ENCODE measurements around the gene RIMS1.

Gene RIMS1

DNA sequence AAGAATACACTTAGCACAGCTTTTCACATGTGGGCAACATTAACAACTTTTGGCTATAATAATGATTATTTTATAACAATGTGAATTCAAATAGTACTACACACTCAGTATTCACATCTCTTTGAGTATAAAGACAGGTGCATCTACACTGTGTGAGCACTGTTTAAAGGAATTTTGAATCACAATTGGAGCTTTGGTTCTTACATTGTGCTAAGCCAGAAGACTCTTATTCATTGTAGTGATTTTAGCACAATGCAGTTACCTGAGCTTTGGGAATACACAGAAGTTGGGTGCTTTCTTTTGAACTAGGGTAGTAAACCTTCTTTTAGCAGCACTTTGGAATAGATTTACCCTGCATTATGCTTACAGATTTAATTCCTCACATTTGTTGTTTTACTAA, 20.5 kb downstream of the RIMS1 start:
- no peak overlapping the region for H3K4me2 ChIP-seq (ENCODE audit: low read depth, low read length)
- H3K4me1 ChIP-seq (ENCODE audit: low read length) = no peaks in the 10 kb centered on the region
- H3K27ac ChIP-seq (ENCODE audit: low read length) = no peak overlapping the region
- H3K36me3 ChIP-seq (replicated peaks; ENCODE audit: insufficient read depth, low read length) = no peaks in the 10 kb centered on the region
- H2AFZ ChIP-seq (ENCODE audit: low read length) = no peak overlapping the region
- H3F3A ChIP-seq (ENCODE audit: insufficient read depth, low read length) = no peaks in the 10 kb centered on the region
- TF ChIP-seq, protein P1, sequence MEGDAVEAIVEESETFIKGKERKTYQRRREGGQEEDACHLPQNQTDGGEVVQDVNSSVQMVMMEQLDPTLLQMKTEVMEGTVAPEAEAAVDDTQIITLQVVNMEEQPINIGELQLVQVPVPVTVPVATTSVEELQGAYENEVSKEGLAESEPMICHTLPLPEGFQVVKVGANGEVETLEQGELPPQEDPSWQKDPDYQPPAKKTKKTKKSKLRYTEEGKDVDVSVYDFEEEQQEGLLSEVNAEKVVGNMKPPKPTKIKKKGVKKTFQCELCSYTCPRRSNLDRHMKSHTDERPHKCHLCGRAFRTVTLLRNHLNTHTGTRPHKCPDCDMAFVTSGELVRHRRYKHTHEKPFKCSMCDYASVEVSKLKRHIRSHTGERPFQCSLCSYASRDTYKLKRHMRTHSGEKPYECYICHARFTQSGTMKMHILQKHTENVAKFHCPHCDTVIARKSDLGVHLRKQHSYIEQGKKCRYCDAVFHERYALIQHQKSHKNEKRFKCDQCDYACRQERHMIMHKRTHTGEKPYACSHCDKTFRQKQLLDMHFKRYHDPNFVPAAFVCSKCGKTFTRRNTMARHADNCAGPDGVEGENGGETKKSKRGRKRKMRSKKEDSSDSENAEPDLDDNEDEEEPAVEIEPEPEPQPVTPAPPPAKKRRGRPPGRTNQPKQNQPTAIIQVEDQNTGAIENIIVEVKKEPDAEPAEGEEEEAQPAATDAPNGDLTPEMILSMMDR (IDR thresholded peaks at IDR 0.05; ENCODE audit: low read length) = no peak
- TF ChIP-seq EZH2phosphoT487 (IDR thresholded peaks at IDR 0.05; ENCODE audit: low read length) (no peak), EZH2 (optimal IDR thresholded peaks at IDR 0.05; ENCODE audit: low read depth, low read length) (no peak)
- no peak overlapping the region for H3K9ac ChIP-seq (ENCODE audit: low read length)
- no peak overlapping the region for H3K4me3 ChIP-seq (ENCODE audit: low read length)
- no peaks in the 10 kb centered on the region for H3K9me3 ChIP-seq (replicated peaks; ENCODE audit: insufficient read depth, low read length)
- H3K79me2 ChIP-seq (ENCODE audit: low read length) = no peaks in the 10 kb centered on the region
- no peak for DNase-seq
- H3K9me2 ChIP-seq (replicated peaks; ENCODE audit: insufficient read depth, low read length) = no peaks in the 10 kb centered on the region
- no peaks in the 10 kb centered on the region for H4K20me1 ChIP-seq (ENCODE audit: insufficient read depth, low read length)
- H3K27me3 ChIP-seq (replicated peaks; ENCODE audit: insufficient read depth, low read length) = no peaks in the 10 kb centered on the region

DNA sequence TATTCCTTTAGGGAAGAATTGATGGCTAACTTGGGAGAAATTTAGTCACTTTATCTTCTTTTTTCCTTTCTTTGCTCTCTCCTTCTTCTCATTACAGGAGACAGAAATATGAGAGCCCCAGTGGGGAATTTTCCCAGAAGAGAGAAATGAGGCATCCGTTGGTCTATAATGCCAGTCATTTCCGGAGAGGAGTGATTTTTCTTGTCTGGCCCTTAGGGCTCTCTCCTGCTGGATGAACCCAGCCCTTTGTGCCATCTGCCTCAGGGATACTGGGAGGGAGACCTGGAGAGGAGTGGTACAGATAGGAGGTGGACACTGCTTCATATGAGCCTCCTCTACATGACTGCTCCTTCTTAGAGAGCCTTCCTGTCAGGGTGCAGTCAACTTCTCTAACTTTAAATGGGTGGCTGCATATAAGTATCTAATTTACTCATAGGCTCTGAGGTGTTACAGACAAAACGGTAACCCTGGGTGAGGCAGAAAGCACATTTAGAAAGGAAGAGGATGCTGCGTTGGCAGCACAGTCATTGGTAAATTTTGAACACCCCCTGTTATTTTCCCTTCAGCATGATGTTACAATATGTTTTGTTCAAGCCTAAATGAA, 21.9 kb downstream of the RIMS1 start:
- no peak overlapping the region for H3K4me2 ChIP-seq (ENCODE audit: low read depth, low read length)
- H4K20me1 ChIP-seq (ENCODE audit: insufficient read depth, low read length) = no peaks in the 10 kb centered on the region
- H3K27me3 ChIP-seq (replicated peaks; ENCODE audit: insufficient read depth, low read length) = no peaks in the 10 kb centered on the region
- H3K79me2 ChIP-seq (ENCODE audit: low read length) = no peaks in the 10 kb centered on the region
- no peak overlapping the region for H3K4me3 ChIP-seq (ENCODE audit: low read length)
- no peak overlapping the region for H2AFZ ChIP-seq (ENCODE audit: low read length)
- H3F3A ChIP-seq (ENCODE audit: insufficient read depth, low read length) = no peaks in the 10 kb centered on the region
- no peaks in the 10 kb centered on the region for H3K9me3 ChIP-seq (replicated peaks; ENCODE audit: insufficient read depth, low read length)
- TF ChIP-seq, protein P1 (IDR thresholded peaks at IDR 0.05; ENCODE audit: low read length) = no peak
- no peak for TF ChIP-seq EZH2phosphoT487 (IDR thresholded peaks at IDR 0.05; ENCODE audit: low read length)
- TF ChIP-seq EZH2 (optimal IDR thresholded peaks at IDR 0.05; ENCODE audit: low read depth, low read length) = no peak
- H3K36me3 ChIP-seq (replicated peaks; ENCODE audit: insufficient read depth, low read length) = no peaks in the 10 kb centered on the region
- H3K9me2 ChIP-seq (replicated peaks; ENCODE audit: insufficient read depth, low read length) = peaks cover 2% of the 10 kb centered on the region; the same call in 1 of the 2 replicates
- H3K4me1 ChIP-seq (ENCODE audit: low read length) = no peaks in the 10 kb centered on the region
- DNase-seq = no peak
- H3K9ac ChIP-seq (ENCODE audit: low read length) = no peak overlapping the region
- H3K27ac ChIP-seq (ENCODE audit: low read length) = no peak overlapping the region

DNA sequence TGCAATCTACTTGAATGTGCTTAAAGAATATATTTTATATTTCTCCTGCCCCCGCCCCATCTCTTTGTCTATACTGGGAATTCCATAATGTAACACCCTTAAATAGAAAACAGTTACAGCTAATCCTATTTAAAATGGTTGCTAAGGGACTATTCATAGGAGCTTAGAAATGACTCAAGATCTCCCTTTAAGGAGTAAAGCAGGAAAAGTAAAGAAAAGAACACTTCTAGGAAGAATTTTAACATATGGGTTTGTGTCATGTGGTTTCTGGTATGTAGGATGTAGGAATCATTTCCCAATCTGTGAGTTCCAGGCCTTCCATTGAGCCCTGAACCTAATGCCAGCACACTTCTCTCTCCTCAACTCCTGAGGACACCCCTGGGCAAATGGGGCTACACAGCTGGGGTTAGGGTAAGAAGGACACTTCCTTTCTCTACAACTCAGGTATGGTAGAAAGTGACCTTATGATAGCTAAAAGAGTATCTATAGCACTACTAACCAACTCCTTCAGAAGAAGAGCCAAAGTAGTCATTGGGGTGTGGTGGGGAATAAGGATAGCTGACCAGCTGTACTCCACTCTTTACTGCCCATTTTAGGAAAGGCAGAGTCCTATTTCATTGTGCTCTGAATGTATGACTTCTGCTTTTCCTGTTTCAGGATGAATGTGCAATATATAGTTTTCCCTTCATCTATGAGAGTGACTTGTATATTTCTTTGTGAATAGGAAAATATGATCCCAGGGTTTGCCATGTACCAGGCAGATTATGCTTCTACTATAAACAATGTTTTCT, 27.3 kb downstream of the RIMS1 start:
- no peak overlapping the region for H3K27ac ChIP-seq (ENCODE audit: low read length)

More for the DNA sequence above, 27.3 kb downstream of the RIMS1 start:
- no peaks in the 10 kb centered on the region for H3K9me3 ChIP-seq (replicated peaks; ENCODE audit: insufficient read depth, low read length)
- no peaks in the 10 kb centered on the region for H3F3A ChIP-seq (ENCODE audit: insufficient read depth, low read length)
- no peak overlapping the region for H2AFZ ChIP-seq (ENCODE audit: low read length)
- no peaks in the 10 kb centered on the region for H3K36me3 ChIP-seq (replicated peaks; ENCODE audit: insufficient read depth, low read length)
- peaks cover 2% of the 10 kb centered on the region; the same call in 1 of the 2 replicates for H3K9me2 ChIP-seq (replicated peaks; ENCODE audit: insufficient read depth, low read length)
- no peaks in the 10 kb centered on the region for H3K4me1 ChIP-seq (ENCODE audit: low read length)
- H3K27me3 ChIP-seq (replicated peaks; ENCODE audit: insufficient read depth, low read length) = no peaks in the 10 kb centered on the region
- H3K4me2 ChIP-seq (ENCODE audit: low read depth, low read length) = no peak overlapping the region
- H3K4me3 ChIP-seq (ENCODE audit: low read length) = no peak overlapping the region
- DNase-seq = no peak
- no peak for TF ChIP-seq EZH2phosphoT487 (IDR thresholded peaks at IDR 0.05; ENCODE audit: low read length)
- TF ChIP-seq, protein P1 (IDR thresholded peaks at IDR 0.05; ENCODE audit: low read length) = no peak
- no peak for TF ChIP-seq EZH2 (optimal IDR thresholded peaks at IDR 0.05; ENCODE audit: low read depth, low read length)
- H3K9ac ChIP-seq (ENCODE audit: low read length) = no peak overlapping the region
- no peaks in the 10 kb centered on the region for H3K79me2 ChIP-seq (ENCODE audit: low read length)
- no peaks in the 10 kb centered on the region for H4K20me1 ChIP-seq (ENCODE audit: insufficient read depth, low read length)
